Eye (tissue), 1 donor: ENCODE measurements around the gene FCHSD1.
A peak's percentile ranks its signal among the peaks of the same experiment; 100 is the strongest.
"Not testable (repeated sequence)": the region's sequence is repeated elsewhere in the genome, so short reads cannot be mapped to it uniquely, and the experiment has no call there.

ENCODE experiments used
- DNase-seq: peaks from one replicate; pipeline ENCODE4 v3.0.0-alpha.2; 2015

Gene FCHSD1

GRCh38 chr5:141615991-141616720 lies 35.1 kb downstream of the FCHSD1 start:
- DNase-seq = no peak

DNA sequence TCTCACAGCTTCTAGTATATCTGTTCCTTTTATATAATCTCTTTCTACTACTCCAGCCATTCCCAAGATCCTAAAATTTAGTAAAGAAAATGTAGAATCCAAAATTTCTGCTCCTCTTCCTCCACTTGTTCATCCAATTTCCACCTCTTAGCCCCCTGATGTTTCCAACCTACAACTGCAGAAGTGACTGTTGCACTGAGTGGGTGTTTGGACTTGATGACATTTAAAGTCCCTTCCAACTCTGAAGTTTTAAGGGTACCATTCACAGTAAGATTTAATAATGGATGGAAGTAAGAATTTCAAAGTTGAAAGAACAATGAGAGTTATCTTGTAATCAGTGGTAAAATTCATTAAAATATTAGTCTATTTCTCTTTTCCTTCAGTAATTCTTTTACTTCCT lies 37.9 kb downstream of the FCHSD1 start:
- no peak for DNase-seq

DNA sequence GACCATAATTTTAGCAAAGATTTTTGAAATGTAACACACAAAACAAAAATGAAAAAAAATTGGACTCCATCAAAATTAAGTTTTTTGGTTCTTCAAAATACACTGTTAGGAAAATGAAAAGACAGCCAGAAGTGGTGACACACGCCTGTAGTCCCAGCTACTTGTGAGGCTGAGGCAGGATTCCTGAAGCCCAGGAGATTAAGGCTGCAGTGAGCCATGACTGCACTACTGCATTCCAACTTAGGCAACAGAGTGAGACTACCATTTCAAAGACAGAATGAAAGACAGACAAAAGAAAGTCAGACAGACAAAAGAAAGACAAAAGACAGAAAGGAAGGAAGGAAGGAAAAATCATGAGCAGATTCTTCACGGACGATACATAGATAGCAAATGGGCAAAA lies 39.9 kb downstream of the FCHSD1 start:
- DNase-seq = no peak

DNA sequence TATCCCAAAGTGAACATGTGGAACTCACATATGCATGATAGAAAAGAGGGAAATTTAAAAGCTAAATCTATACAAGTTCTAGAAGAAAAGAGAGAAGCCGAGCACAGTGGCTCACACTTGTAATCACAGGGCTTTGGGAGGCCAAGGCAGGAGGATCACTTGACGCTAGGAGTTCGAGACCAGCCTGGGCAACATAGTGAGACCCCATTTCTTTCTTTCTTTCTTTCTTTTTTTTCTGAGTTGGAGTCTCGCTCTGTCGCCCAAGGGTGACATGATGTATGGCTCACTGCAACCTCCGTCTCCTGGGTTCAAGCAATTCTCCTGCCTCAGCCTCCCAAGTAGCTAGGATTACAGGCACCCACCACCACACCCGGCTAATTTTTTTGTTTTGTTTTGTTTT lies 41.3 kb downstream of the FCHSD1 start:
- not testable (repeated sequence) for DNase-seq

DNA sequence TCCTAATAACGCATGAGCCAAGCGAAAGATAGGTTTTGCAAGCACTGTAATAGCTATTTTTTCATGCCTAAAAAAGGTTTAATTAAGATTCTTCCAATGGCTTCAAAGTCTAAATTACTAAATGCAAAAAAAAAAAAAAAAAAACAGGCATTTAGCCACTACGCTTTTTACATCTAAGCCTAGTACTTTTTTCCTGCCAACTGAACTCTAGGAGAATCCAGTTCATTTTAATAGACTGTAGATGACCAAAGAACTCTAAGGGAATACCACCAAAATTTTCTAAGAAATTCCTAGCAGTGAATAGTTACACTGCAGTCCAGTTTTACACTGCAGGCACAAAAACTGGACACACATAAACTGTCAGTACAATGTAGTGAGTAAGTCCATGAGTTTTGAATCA lies 42.2 kb downstream of the FCHSD1 start:
- DNase-seq = no peak

GRCh38 chr5:141608557-141608956 lies 42.7 kb downstream of the FCHSD1 start:
- DNase-seq = no peak

DNA sequence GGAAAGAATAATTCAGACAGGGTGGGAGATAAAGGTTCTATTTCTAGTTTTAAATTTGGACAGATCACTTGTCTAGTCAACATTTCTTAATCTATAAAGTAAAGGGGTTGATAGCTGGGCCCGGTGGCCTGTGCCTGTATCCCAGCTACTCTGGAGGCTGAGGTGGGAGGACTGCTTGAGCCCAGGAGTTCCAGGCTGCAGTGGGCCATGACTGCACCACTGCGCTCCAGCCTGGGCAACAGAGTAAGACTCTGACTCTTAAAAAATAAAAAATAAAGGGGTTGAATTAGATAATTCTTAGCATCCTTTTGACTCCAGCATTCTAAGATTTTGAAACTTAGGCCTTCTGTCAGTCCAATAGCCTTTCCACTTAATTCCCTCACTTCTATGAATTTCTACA lies 43.2 kb downstream of the FCHSD1 start:
- DNase-seq = no peak

DNA sequence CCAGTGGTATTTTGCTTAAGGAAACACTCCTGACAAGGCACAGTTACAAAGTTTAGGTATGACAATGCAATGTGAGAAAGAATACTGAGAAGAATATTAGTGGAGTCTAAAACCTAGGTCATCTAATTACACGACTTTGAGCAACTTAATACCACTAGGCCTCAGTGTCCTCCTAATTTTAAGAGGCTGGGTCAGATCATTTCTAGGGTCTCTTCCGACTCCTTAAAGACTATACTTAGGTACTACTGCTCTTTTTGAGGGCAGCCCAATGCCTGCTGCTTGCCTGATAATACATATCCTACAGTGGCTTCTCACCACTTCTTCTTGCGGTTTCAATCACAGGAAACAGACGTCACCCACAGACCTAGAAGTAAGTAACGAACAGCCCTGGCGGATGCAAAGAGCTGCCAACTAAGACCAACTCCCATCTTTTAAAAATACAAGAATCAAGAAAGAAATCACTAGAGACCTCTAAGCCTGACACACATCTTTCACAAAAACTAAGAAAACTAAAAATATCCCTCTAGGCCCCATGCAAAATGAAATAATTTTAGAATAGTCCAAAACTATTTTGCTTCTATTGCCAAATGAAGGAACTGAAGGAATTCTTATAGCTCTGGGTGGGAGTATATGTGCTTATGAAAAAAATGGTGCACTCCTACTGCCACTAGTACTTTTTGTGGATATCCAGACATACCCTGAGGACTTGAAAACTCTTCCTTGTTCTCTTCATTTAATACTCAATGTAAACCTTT lies 45.5 kb downstream of the FCHSD1 start:
- DNase-seq = no peak

DNA sequence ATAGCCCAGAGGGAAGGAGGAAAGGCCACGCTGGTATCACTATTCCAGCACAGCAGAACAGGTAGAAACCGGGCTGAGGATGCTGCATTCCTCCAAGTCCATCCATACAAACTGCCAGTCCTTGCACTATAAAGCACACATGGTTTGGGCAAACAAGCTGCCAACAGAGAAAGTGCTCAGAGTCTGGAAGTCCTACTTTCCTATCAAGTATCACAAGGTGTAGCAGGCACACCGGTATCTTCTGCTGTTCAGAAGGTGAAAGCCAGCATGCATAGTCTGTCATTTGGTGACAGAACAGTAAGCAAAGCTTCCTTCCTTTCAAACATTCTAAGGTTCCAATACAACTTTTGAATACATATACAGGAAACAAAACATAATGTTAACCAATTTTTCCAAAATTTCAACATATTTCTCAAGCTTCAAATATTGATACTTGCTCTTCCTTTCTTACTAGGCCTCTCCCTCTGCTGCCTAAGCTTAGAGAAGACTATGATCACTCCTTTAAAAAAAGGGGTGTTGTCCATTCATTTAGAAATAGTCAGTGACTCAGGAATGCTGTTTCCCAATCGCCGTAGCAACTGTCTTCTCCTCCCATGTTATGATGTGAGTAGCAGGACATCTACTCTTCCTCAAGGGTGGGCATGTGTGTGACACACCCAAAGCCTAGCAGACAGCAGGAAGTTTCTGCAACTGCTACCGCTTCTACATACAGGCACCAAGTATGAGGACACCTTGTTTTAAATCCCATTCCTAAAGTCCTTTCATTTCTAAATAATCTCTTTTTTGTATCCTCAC lies 47.1 kb downstream of the FCHSD1 start:
- DNase-seq = peak; percentile 38

GRCh38 chr5:141602606-141603005 lies 48.6 kb downstream of the FCHSD1 start:
- no peak for DNase-seq

- DNase-seq = no peak
Observed at GRCh38 chr5:141598391-141599345, 52.5 kb downstream of the FCHSD1 start.

GRCh38 chr5:141597814-141598213 lies 53.4 kb downstream of the FCHSD1 start:
- no peak for DNase-seq

DNA sequence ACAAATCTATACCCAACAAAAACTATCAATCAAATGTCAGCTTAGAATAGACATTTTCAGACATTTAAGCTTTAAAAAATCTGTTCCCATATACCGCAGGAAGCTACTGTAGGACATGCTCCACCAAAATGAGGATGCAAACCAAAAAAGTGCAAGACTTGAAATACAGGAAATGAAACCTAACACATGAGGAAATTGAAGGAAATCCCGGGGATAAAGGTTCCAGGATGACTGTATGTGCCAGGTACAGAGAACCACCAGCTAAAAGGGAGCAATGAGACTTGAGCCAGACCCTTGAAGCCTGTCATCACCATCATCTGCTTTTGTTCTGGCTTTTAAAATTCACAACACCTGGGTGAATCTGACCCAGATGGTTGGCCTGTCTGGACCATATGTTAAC lies 53.8 kb downstream of the FCHSD1 start:
- no peak for DNase-seq

DNA sequence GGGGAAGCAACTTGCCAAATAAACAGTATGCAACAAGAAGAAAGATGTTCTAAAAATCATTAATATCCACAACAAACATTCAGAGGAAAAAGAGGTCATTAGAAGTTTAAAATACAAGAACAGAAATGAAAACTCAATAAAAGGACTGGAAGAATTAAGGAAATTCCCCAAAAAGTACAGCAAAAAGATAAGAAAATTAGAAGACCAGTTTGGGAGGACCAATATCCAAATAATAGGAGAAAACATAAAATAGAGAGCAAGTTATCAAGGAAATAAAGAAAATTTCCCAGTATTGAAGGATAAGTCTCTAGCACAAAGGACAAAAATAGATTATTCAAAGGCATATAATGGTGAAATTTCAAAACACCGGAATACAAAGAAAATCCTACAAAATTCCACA lies 54.4 kb downstream of the FCHSD1 start:
- no peak for DNase-seq

DNA sequence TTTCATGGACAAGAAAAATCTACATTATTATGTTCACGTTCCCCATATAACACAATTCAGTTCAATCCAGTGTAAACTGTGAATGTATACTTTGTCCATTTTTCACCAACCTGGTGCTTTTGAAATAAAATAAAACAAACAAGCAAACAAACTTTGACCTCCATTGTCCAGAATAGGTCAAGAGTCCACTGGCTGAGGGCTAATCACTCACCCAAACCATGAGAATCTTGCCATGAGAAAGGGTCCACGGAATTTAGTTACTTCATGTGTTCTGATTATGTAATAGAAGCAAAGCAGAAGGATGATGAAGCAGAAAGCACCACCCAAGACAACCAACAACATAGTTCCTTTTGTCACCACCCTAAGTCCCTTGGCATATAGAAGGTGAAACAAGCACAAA lies 61.1 kb downstream of the FCHSD1 start:
- no peak for DNase-seq
